GM23248 (cell line): ENCODE measurements around the gene VSTM1.
"Not testable (repeated sequence)": the region's sequence is repeated elsewhere in the genome, so short reads cannot be mapped to it uniquely, and the experiment has no call there.

Experiments
- EZH2 ChIP-seq: fragments of 200-600 bp; sonication (generic); IDR thresholded peaks from 2 replicates; pipeline ENCODE4 v1.6.1; 2018; ENCODE audit warnings: antibody characterized with exemption, mild to moderate bottlenecking; ENCODE audit not compliant: insufficient read depth, poor library complexity, severe bottlenecking
- EZH2phosphoT487 ChIP-seq: fragments of 200-600 bp; sonication (generic); IDR thresholded peaks from 2 replicates; pipeline ENCODE4 v1.6.1; 2018; ENCODE audit warnings: antibody characterized with exemption, moderate library complexity, mild to moderate bottlenecking, low read depth; ENCODE audit not compliant: insufficient read depth

GRCh38 chr19:54099903-54100255 lies 36.2 kb upstream of the VSTM1 start:
- TF ChIP-seq EZH2, EZH2phosphoT487: not testable (repeated sequence)
